ENCODE results near the gene C1QTNF6.
A peak's percentile ranks its signal among the peaks of the same experiment; 100 is the strongest.

C1QTNF6 gene

DNA sequence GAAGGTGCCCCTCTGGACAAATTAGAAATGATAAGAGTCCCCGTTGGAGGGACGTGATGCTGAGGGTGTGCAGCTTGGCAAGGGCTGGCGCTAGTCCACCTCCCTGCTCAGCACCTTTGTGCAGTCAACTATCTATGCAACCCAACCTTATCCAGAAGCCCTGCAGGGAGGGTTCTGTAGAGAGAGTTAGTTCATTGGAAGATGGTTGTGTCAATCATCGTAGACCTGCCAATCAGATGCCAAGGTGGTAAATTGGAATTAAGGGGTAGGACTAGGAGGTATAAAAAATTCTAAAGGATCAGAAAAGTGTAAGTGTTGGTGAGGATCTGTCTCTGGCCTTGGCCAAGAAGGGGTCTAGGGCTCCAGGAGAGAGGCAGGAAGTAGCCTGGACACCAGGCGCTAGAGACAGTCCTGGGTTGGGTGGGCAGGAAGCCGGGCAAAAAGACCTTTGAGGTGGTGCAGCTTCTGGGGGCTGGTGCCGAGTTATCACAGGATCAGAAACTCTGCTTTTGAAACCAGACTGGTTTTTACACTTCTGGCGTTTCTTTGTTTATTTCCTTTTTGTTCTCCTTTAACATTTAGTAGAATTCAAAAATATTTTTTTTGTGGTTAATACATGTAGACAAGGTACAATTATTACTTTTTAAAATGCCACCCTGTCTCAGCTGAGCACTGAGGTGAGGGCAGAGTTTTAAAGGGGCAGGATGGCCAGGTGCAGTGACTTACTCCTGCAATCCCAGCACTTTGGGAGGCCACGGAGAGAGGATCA, 1.6 kb downstream of the C1QTNF6 start:
- Mint-ChIP-seq H3K27me3 (no peaks in the 10 kb centered on the region), H3K4me1 (ENCODE audit: low read depth in 2 of 2) (peaks cover 46 to 56% of the 10 kb centered on the region in 2 donors), H3K27ac (peak overlapping the region; percentile 80 to 81), H3K36me3 (ENCODE audit: insufficient read depth) (no peaks in the 10 kb centered on the region), H3K9me3 (no peaks in the 10 kb centered on the region), H3K4me3 (peak overlapping the region; percentile 64)
- DNase-seq, result peak; percentile 63 to 75 (median 67)
- ATAC-seq (replicated peaks), result peak; percentile 78

DNA sequence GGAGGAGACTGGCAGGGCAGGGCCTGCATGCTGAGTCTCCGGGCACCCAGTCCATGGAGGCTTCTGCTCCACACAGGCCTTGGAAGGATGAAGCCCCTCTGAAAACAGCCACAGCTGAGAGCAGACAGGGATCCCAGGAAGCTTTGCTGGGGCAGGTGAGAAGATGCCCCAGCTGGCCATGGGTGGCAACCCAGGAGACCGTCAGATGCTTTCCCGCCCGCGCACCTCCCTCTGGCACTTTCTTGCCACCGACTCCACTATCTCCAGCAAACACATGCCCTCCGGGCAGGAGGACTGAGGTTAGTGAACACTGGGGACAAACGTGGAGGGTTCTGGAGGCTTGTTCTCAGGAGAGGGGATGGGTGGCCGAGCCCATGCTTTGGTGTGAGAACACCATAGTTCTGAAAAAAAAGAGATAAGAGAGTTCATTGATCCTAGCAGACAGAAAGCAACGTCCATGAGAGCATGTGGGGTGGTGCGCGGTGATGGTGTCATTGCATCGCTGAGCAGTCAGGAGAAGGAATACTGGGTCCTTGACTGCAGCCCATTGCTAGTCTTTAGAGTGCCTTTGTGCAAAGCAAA, 2.3 kb downstream of the C1QTNF6 start:
- peak overlapping the region; percentile 80 to 81 for H3K27ac Mint-ChIP-seq
- H3K4me3 Mint-ChIP-seq, result peak overlapping the region; percentile 64
- ATAC-seq (replicated peaks), result peak; percentile 20
- peaks cover 46 to 57% of the 10 kb centered on the region in 2 donors for H3K4me1 Mint-ChIP-seq (ENCODE audit: low read depth in 2 of 2)
- no peaks in the 10 kb centered on the region for H3K36me3 Mint-ChIP-seq (ENCODE audit: insufficient read depth)
- no peaks in the 10 kb centered on the region for H3K27me3 Mint-ChIP-seq
- H3K9me3 Mint-ChIP-seq, result no peaks in the 10 kb centered on the region
- DNase-seq, result no peak

DNA sequence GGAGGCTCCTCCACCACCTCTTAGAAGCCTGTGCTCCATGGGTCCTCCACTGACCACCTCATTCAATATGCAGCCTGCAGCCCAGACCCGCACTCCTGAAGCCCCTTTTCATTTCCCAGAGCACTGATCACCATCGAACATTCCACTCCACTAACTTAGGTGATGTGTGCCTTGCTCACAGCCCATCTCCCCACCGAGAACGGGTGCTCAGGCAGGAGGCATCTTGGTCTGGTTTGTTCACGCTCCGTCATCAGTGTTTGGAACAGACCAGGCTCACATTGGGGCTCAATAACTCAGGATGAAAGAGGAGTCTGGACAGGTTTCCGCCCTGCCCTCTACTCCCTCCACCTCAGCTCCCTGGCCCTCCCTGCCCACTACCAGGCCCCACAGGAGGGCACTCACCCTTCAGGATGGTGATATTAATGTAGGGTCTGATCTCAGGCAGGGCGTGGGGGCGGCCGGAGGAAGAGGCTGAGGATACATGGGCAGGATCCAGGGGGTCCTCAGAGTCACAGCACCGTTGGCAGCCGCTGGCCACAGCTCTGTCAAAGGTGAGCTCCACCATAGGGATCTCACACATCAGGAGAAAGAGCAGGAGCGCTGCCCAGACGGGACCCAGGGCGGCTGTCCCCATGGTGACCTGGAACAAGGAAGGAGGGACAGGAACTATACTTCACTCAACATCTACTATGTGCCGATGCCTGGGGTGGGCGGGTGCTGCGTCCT, 3.1 kb downstream of the C1QTNF6 start:
- no peaks in the 10 kb centered on the region for H3K9me3 Mint-ChIP-seq
- DNase-seq, result no peak
- ATAC-seq (replicated peaks), result no peak
- peaks cover 47 to 64% of the 10 kb centered on the region in 2 donors for H3K4me1 Mint-ChIP-seq (ENCODE audit: low read depth in 2 of 2)
- peak overlapping the region; percentile 64 for H3K4me3 Mint-ChIP-seq
- H3K36me3 Mint-ChIP-seq (ENCODE audit: insufficient read depth), result no peaks in the 10 kb centered on the region
- no peaks in the 10 kb centered on the region for H3K27me3 Mint-ChIP-seq
- peak overlapping the region; percentile 22 to 81 for H3K27ac Mint-ChIP-seq

DNA sequence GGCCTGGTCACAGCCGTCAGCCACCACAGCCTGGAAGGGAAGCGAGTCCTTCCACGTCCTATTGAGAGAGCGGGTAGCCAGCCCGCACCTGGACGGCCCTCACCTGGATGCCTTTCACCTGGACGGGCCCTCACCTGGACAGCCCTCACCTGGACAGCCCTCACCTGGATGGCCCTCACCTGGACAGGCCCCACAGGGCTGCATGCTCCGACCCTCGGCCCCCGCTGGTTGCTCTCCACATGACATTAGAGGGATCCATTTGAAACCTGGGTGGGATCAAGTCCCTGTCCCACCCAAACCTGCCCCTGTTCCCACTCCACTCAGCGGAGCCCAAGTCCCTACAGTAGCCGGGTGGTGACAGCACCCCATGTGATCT, 3.7 kb downstream of the C1QTNF6 start:
- ATAC-seq (replicated peaks) (no peak), DNase-seq (no peak)
- H3K27ac Mint-ChIP-seq, result peak overlapping the region in 1 of 2 donors; percentile 81
- no peaks in the 10 kb centered on the region for H3K9me3 Mint-ChIP-seq
- peaks cover 47 to 62% of the 10 kb centered on the region in 2 donors for H3K4me1 Mint-ChIP-seq (ENCODE audit: low read depth in 2 of 2)
- no peaks in the 10 kb centered on the region for H3K36me3 Mint-ChIP-seq (ENCODE audit: insufficient read depth)
- H3K27me3 Mint-ChIP-seq, result no peaks in the 10 kb centered on the region
- peak overlapping the region; percentile 55 to 64 for H3K4me3 Mint-ChIP-seq

DNA sequence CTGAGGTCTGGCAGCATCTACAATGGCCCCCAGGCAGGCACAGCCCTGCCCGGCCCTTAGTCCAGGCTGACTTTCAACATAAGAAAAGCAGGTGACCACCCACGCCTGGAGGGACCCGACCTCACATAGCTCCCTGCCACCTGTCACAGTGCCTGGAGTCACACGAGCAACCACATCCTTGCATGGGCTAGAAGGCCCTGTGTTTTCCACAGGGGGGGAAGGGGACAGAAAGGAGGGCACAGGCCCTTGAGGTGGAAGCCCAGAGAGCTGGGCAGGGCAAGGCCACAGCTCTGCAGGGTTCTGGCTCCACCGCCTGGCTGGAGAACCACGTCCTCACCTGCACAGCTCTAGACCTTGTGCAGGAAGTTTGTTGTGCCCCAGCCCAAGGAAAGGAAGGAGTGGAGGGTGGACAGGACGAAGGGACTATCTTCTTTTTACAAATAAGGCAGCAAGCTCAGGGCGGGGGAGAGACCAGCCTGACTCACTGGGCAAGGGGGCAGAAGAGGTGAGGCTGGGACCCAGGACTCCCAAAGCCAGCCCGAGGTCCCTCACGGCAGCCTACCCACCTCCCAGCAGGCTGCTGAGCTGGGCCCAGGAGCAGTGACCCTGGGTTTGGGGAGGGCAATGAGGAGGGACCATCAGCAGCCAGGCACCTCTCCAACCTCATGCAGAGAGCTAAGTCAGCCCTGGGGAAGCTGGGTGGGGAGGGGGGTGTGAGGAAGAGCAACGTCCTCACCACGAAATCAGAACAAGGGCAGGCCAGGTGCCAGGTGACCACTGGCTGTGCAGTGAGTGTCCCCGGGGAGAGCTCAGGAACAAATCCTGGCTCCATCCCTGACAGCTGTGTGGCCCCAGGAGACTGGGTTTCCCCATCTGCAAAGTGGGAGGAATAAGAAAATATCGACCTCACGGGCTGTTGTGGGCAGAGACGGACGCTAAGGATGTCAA, 4.3 kb downstream of the C1QTNF6 start:
- H3K27ac Mint-ChIP-seq, result peak overlapping the region; percentile 81 to 87
- no peaks in the 10 kb centered on the region for H3K9me3 Mint-ChIP-seq
- H3K4me3 Mint-ChIP-seq, result peak overlapping the region; percentile 63 to 65
- no peaks in the 10 kb centered on the region for H3K27me3 Mint-ChIP-seq
- DNase-seq, result no peak
- H3K4me1 Mint-ChIP-seq (ENCODE audit: low read depth in 2 of 2), result peaks cover 45 to 55% of the 10 kb centered on the region in 2 donors
- peak; percentile 20 for ATAC-seq (replicated peaks)
- no peaks in the 10 kb centered on the region for H3K36me3 Mint-ChIP-seq (ENCODE audit: insufficient read depth)

DNA sequence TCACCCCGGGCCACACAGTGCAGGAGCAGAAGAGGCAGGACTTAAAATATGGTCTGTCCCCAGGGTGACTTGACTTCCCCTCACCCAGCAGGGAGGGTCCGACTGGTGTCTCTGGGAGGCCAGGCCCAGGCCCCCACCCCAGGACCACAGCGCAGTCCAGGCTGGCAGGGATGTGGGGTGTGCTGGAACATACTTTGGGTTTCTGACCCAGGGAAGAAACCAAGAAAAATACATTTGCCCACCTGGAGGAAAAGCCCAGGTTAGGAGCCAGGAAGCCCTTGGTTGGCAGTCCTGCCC, 5.2 kb downstream of the C1QTNF6 start:
- DNase-seq (no peak), ATAC-seq (replicated peaks) (no peak)
- Mint-ChIP-seq H3K36me3 (ENCODE audit: insufficient read depth) (no peaks in the 10 kb centered on the region), H3K27me3 (no peaks in the 10 kb centered on the region), H3K4me3 (no peak overlapping the region), H3K9me3 (no peaks in the 10 kb centered on the region), H3K4me1 (ENCODE audit: low read depth in 2 of 2) (peaks cover 43 to 50% of the 10 kb centered on the region in 2 donors), H3K27ac (peak overlapping the region; percentile 44 to 87)

DNA sequence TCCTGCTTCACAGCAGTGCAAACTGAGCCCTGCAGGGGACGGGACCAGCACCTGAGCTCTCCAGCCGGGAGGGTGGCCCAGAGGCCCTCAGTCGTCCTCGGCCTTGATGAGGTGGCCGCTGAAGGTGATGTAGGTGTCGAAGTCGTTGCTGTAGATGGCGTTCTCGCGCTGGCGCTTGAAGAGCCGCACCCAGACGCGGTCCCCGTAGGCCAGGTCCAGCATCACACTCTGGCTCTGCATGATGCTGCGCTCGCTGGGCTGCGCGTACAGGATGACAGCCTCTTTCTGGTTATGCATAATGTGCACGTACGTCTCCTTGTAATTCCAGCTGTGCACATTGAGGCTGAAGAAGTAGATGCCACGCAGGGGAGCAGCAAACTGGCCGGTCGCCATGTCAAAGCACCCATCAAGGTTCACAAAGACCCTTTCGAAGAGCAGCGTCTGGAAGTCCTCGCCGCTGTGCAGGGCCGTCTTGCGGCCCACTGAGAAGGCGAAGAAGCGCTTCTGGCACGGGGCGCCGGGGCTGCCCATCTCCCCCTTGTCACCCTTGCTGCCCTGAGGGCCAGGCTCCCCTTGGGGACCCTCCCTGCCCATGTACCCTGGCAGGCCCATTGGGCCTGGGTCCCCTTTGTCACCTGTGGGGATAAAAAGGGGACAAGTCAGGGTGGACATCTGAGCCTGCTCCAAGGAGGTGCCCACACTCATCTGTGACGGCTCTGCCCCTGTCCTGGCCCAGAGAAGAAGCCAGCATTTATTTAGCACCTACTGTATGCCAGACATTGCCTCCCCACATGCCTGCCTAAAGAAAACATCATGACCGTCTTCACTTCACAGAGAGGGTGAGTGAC, 5.7 kb downstream of the C1QTNF6 start:
- Mint-ChIP-seq H3K27ac (peak overlapping the region in 1 of 2 donors; percentile 8), H3K4me3 (no peak overlapping the region)

DNA sequence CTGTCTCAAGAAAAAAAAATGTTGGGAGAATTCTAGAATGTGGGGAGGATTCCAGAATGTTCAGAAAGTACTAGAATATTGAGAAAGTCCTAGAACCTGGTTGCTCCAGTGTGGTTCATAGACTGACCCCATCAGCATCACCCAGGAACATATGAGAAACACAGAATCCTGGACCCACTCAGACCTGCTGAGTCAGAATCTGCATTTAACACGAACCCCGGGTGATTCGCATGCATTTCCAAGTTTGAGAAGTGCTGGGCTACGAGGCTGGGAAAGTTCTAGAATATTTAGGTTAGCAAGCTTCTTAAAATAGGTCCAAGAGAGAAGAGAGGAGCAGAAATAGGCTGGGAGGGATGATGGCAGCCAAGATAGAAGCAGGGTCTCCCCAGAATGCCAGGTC, 6.4 kb downstream of the C1QTNF6 start:
- DNase-seq (no peak), ATAC-seq (replicated peaks) (no peak)
- peaks cover 43 to 52% of the 10 kb centered on the region in 2 donors for H3K4me1 Mint-ChIP-seq (ENCODE audit: low read depth in 2 of 2)
- no peaks in the 10 kb centered on the region for H3K9me3 Mint-ChIP-seq
- H3K4me3 Mint-ChIP-seq, result no peak overlapping the region
- H3K36me3 Mint-ChIP-seq (ENCODE audit: insufficient read depth), result no peaks in the 10 kb centered on the region
- H3K27ac Mint-ChIP-seq, result no peak overlapping the region
- peaks cover 0 to 12% of the 10 kb centered on the region in 2 donors for H3K27me3 Mint-ChIP-seq

More for the DNA sequence above, 5.7 kb downstream of the C1QTNF6 start:
- DNase-seq, result no peak
- ATAC-seq (replicated peaks), result no peak
- Mint-ChIP-seq H3K36me3 (ENCODE audit: insufficient read depth) (no peaks in the 10 kb centered on the region), H3K4me1 (ENCODE audit: low read depth in 2 of 2) (peaks cover 43 to 50% of the 10 kb centered on the region in 2 donors), H3K9me3 (no peaks in the 10 kb centered on the region), H3K27me3 (peaks cover 0 to 5% of the 10 kb centered on the region in 2 donors)

DNA sequence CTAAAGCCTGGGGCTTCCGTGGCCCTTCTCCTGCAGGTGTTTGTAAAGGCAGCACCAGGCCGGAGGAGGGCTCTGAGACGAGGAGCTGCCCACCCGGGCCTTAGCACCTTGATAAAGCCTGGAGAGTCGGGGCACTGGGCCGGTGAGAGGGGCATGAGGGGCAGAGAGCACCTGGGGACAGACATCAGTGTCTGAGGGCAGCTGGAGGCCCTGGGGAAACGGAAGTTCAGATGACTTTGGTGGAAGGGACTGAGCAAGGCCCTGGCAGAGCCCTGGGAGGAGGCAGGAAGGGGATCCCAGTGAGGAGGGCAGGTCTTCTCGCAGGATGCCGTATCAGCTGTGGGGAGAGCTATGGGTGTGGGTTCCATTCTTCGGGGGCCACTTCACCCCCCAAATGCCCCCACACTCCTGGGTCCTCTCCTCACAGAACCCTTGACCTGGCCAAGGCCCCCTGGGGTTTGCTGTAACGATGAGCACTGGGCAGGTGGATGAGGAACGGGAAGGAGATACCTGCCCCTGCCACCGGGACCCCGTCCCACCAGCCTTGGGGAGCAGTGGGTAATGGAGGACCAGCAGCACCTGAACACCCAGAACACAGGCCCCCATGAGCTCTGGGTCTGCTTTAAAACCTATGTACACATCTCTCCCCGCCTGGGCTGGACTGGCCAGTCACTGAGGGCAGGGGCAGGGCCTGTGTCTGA, 7.4 kb downstream of the C1QTNF6 start:
- no peak for ATAC-seq (replicated peaks)
- Mint-ChIP-seq H3K4me3 (no peak overlapping the region), H3K27me3 (peaks cover 0 to 20% of the 10 kb centered on the region in 2 donors), H3K4me1 (ENCODE audit: low read depth in 2 of 2) (peaks cover 40 to 49% of the 10 kb centered on the region in 2 donors), H3K27ac (peak overlapping the region; percentile 69 to 76), H3K36me3 (ENCODE audit: insufficient read depth) (no peaks in the 10 kb centered on the region), H3K9me3 (no peaks in the 10 kb centered on the region)
- DNase-seq, result no peak

DNA sequence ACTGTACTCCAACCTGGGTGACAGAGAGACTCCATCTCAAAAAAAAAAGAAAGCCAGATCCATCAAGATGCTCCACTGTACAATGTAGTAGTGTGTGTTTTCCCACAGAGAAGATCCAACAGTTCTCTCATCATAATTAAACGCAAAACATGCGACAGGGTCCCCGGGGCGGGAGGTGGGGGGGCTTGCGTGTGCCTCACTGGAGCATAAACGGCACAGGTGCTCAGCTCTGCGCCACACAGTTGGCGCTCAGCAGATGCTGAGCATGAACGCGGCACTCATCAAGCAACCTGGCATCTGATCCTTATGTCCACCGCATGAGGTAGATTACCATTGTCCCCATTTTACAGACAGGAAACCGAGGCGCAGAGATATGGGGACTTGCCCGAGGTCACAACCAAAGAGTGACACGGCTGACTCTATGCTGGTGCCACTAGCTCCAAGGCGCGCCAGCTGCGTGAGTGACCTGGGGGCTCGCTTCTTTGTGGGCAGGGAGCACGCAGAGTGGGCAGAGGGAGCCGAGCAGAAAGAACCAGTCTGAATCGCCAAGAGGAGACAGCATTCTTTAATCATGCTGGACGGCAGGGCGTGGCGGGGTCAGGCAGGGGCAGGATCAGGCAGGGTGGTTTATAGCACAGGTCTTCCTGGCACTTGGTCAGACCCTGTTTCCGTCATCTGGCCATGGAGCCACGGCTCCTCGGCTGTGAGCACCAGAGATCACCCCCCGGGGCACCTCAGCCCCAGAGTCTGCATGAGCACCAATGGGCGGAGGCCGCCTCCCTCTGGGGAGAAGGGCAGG, 8.2 kb downstream of the C1QTNF6 start:
- no peaks in the 10 kb centered on the region for H3K36me3 Mint-ChIP-seq (ENCODE audit: insufficient read depth)
- ATAC-seq (replicated peaks), result no peak
- H3K4me3 Mint-ChIP-seq, result no peak overlapping the region
- H3K9me3 Mint-ChIP-seq, result no peaks in the 10 kb centered on the region
- DNase-seq, result no peak
- H3K4me1 Mint-ChIP-seq (ENCODE audit: low read depth in 2 of 2), result peaks cover 32 to 40% of the 10 kb centered on the region in 2 donors
- peaks cover 0 to 20% of the 10 kb centered on the region in 2 donors for H3K27me3 Mint-ChIP-seq
- peak overlapping the region; percentile 41 to 69 for H3K27ac Mint-ChIP-seq

DNA sequence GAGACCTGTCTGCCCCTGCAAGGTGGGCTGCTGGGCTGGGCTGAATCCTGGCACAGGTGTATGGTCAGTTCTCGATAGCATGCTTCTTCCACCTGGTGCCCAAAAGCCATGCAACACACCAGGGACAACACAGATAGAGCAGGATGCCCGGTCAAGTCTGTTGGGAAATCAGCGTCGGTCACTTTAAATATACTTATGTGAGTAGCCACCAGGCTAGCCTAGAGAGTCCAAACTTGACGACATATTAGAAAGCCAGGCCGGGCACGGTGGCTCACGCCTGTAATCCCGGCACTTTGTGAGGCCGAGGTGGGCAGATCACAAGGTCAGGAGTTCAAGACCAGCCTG, 8.9 kb downstream of the C1QTNF6 start:
- no peak overlapping the region for H3K4me3 Mint-ChIP-seq
- no peak for DNase-seq
- no peak overlapping the region for H3K27ac Mint-ChIP-seq
- H3K4me1 Mint-ChIP-seq (ENCODE audit: low read depth in 2 of 2), result peaks cover 30 to 36% of the 10 kb centered on the region in 2 donors
- H3K36me3 Mint-ChIP-seq (ENCODE audit: insufficient read depth), result no peaks in the 10 kb centered on the region
- H3K27me3 Mint-ChIP-seq, result peaks cover 0 to 20% of the 10 kb centered on the region in 2 donors
- H3K9me3 Mint-ChIP-seq, result no peaks in the 10 kb centered on the region
- no peak for ATAC-seq (replicated peaks)
